ENCODE measurements around the gene RBP3. TPM values are rescaled to one million over a fixed set of nuclear protein-coding genes. Genes with fewer than 3 reads are reported as not detected.

RBP3 gene
- total RNA-seq, 1 experiment from 2014 or later: not detected

GRCh38 chr10:47370015-47370767, 22.0 kb downstream of the RBP3 start:
- no peaks in the 10 kb centered on the region for H3K36me3 Mint-ChIP-seq (ENCODE audit: insufficient read depth, unreplicated experiment)
- peak in 1 of 2 experiments; percentile 21 for DNase-seq
- H3K9me3 ChIP-seq: no peaks in the 10 kb centered on the region
- H3K9me3 Mint-ChIP-seq (ENCODE audit: unreplicated experiment): no peaks in the 10 kb centered on the region
- intact Hi-C loops (cut with micrococcal nuclease; ENCODE audit: unreplicated experiment): no loop called here
- no peaks in the 10 kb centered on the region for H3K4me1 ChIP-seq
- H3K4me1 Mint-ChIP-seq (ENCODE audit: low read depth, unreplicated experiment): no peaks in the 10 kb centered on the region
- H3K4me3 ChIP-seq (ENCODE audit: low read depth, low read length): no peak overlapping the region
- no peaks in the 10 kb centered on the region for H3K27me3 Mint-ChIP-seq (ENCODE audit: insufficient read depth, unreplicated experiment)
- no TSS peak for BruUV-seq (replicated peaks)
- no peaks in the 10 kb centered on the region for H3K27me3 ChIP-seq (replicated peaks; ENCODE audit: control insufficient read depth, insufficient read depth, low read length)
- ChIA-PET CTCF (no interaction called here), POLR2A (no interaction called here)
- H3K4me3 Mint-ChIP-seq (ENCODE audit: unreplicated experiment): no peak overlapping the region
- no peaks in the 10 kb centered on the region for H3K36me3 ChIP-seq (ENCODE audit: control insufficient read depth, insufficient read depth, low read length)
- H3K27ac Mint-ChIP-seq (ENCODE audit: unreplicated experiment): no peak overlapping the region
- TF ChIP-seq, protein P1, sequence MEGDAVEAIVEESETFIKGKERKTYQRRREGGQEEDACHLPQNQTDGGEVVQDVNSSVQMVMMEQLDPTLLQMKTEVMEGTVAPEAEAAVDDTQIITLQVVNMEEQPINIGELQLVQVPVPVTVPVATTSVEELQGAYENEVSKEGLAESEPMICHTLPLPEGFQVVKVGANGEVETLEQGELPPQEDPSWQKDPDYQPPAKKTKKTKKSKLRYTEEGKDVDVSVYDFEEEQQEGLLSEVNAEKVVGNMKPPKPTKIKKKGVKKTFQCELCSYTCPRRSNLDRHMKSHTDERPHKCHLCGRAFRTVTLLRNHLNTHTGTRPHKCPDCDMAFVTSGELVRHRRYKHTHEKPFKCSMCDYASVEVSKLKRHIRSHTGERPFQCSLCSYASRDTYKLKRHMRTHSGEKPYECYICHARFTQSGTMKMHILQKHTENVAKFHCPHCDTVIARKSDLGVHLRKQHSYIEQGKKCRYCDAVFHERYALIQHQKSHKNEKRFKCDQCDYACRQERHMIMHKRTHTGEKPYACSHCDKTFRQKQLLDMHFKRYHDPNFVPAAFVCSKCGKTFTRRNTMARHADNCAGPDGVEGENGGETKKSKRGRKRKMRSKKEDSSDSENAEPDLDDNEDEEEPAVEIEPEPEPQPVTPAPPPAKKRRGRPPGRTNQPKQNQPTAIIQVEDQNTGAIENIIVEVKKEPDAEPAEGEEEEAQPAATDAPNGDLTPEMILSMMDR (IDR thresholded peaks at IDR 0.05; ENCODE audit: insufficient read depth in 1 of 2, low read depth in 1 of 2, low read length in 1 of 2, severe bottlenecking in 1 of 2, unreplicated experiment in 1 of 2): no peak

DNA sequence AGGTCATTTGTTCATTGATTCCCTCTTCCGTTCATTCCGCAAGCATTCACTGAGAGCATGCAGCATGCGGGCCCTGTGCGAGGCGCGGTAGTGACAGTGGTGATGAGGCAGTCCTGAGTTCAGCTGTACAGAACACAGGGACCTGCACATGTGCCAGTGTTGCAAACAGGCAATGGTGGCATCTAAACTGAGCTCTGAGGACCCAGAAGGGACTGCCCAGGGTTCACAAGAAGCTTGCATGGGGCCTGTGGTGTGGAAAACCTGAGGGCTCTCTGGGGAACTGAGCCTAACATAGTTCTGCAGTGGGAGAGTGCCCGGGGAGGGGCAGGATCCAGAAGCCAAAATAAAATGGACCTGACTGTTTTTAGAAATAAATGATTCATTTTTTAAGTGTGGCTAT, 22.7 kb downstream of the RBP3 start:
- Histone ChIP-seq H3K27me3 (replicated peaks; ENCODE audit: control insufficient read depth, insufficient read depth, low read length) (no peaks in the 10 kb centered on the region), H3K36me3 (ENCODE audit: control insufficient read depth, insufficient read depth, low read length) (no peaks in the 10 kb centered on the region), H3K4me3 (ENCODE audit: low read depth, low read length) (no peak overlapping the region), H3K9me3 (no peaks in the 10 kb centered on the region), H3K4me1 (no peaks in the 10 kb centered on the region)
- H3K27ac Mint-ChIP-seq (ENCODE audit: unreplicated experiment): no peak overlapping the region
- CTCF ChIA-PET: no interaction called here
- POLR2A ChIA-PET: no interaction called here
- no peak overlapping the region for H3K4me3 Mint-ChIP-seq (ENCODE audit: unreplicated experiment)
- H3K36me3 Mint-ChIP-seq (ENCODE audit: insufficient read depth, unreplicated experiment): no peaks in the 10 kb centered on the region
- no peaks in the 10 kb centered on the region for H3K4me1 Mint-ChIP-seq (ENCODE audit: low read depth, unreplicated experiment)
- peak in 1 of 2 experiments; percentile 19 for DNase-seq
- intact Hi-C loops (cut with micrococcal nuclease; ENCODE audit: unreplicated experiment): no loop called here
- no TSS peak for BruUV-seq (replicated peaks)
- TF ChIP-seq, protein P1 (IDR thresholded peaks at IDR 0.05; ENCODE audit: insufficient read depth in 1 of 2, low read depth in 1 of 2, low read length in 1 of 2, severe bottlenecking in 1 of 2, unreplicated experiment in 1 of 2): no peak
- H3K27me3 Mint-ChIP-seq (ENCODE audit: insufficient read depth, unreplicated experiment): no peaks in the 10 kb centered on the region
- H3K9me3 Mint-ChIP-seq (ENCODE audit: unreplicated experiment): no peaks in the 10 kb centered on the region

DNA sequence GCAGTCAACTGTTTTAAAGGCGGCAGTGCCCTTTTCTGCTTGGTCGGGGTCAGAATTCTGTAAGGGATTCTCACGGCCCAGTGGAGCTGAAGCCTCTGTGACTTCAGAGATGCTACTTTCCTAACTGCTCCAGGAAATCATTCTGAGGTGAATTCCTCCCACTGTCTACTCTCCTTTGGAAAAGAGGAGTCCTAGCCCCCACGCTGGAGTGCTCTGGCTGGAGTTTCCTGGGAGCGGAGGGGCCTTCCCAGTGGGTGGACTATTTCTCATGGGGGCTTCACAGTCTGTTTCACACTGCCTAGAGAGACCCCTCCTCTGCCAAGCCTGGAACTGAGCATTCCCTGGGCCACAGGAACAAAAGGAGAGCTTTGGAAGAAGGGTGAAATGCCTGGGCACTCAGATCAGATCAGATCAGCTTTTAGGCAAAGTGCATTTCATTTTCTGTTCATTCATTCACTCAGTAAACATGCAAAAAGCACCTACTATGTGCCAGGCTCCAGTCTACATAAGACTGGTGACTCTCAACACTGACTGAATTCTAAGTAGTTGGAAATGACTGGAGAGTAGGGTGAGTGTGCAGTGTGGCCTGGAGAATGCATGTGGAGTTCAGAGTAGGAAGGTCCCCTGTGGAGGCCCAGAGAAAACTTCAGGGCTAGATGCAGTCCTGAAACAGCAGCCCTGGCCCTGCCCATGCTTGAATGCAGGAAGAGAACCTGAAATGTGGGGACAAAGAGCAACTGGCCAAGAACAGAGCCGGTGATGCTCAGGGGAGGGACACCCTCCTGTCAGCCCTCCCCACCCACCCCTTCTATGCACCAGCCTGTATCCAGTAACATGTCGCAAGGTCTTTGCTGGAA, 23.7 kb downstream of the RBP3 start:
- Histone ChIP-seq H3K36me3 (ENCODE audit: control insufficient read depth, insufficient read depth, low read length) (no peaks in the 10 kb centered on the region), H3K9me3 (no peaks in the 10 kb centered on the region), H3K4me1 (no peaks in the 10 kb centered on the region), H3K4me3 (ENCODE audit: low read depth, low read length) (no peak overlapping the region), H3K27me3 (replicated peaks; ENCODE audit: control insufficient read depth, insufficient read depth, low read length) (no peaks in the 10 kb centered on the region)
- intact Hi-C loops (cut with micrococcal nuclease; ENCODE audit: unreplicated experiment): no loop called here
- no peaks in the 10 kb centered on the region for H3K27me3 Mint-ChIP-seq (ENCODE audit: insufficient read depth, unreplicated experiment)
- DNase-seq: peak in 1 of 2 experiments; percentile 23
- H3K4me1 Mint-ChIP-seq (ENCODE audit: low read depth, unreplicated experiment): no peaks in the 10 kb centered on the region
- no TSS peak for BruUV-seq (replicated peaks)
- no peaks in the 10 kb centered on the region for H3K36me3 Mint-ChIP-seq (ENCODE audit: insufficient read depth, unreplicated experiment)
- no peak overlapping the region for H3K27ac Mint-ChIP-seq (ENCODE audit: unreplicated experiment)
- no peaks in the 10 kb centered on the region for H3K9me3 Mint-ChIP-seq (ENCODE audit: unreplicated experiment)
- TF ChIP-seq, protein P1 (IDR thresholded peaks at IDR 0.05; ENCODE audit: insufficient read depth in 1 of 2, low read depth in 1 of 2, low read length in 1 of 2, severe bottlenecking in 1 of 2, unreplicated experiment in 1 of 2): no peak
- ChIA-PET POLR2A (no interaction called here), CTCF (interaction anchor here (1.6 kb wide), 1 partner anchor 10 kb away, joined by 5 read pairs; no protein-coding TSS in a partner anchor)
- H3K4me3 Mint-ChIP-seq (ENCODE audit: unreplicated experiment): no peak overlapping the region

All from Caco-2 (cell line).